GM23338 (cell line): ENCODE data around the gene DPYSL5. TPM values are rescaled to one million over a fixed set of nuclear protein-coding genes. Genes with fewer than 3 reads are reported as not detected.

ENCODE experiments used
- ATAC-seq: fragments of 200-7000 bp; cut with Tn5 transposase; 3 replicates; pipeline ENCODE4 v1.9.1; 2020
- DNase-seq: peaks from one replicate; pipeline ENCODE4 v3.0.0-alpha.2; 2015; ENCODE audit warnings: low spot score
- H2AFZ ChIP-seq: fragments of 200-600 bp; sonication (generic); 2 replicates; pipeline ENCODE4 v1.8.0; 2016; ENCODE audit warnings: antibody characterized with exemption, mild to moderate bottlenecking, moderate library complexity
- H3F3A ChIP-seq: fragments of 200-600 bp; sonication (generic); replicated peaks from 2 replicates; pipeline ENCODE4 v1.8.0; 2017; ENCODE audit warnings: antibody characterized with exemption, mixed run types, low read depth
- H3K27ac ChIP-seq: fragments of 200-600 bp; sonication (generic); 2 replicates; pipeline ENCODE4 v1.6.1; 2016; ENCODE audit warnings: low read depth
- H3K27me3 ChIP-seq: fragments of 200-600 bp; sonication (generic); 2 replicates; pipeline ENCODE4 v1.8.0; 2016; ENCODE audit warnings: mild to moderate bottlenecking, mixed run types, moderate library complexity; ENCODE audit not compliant: insufficient read depth
- H3K36me3 ChIP-seq: fragments of 200-600 bp; sonication (generic); 2 replicates; pipeline ENCODE4 v1.8.0; 2016; ENCODE audit warnings: mild to moderate bottlenecking; ENCODE audit not compliant: insufficient read depth
- H3K4me1 ChIP-seq: fragments of 200-600 bp; sonication (generic); 2 replicates; pipeline ENCODE4 v1.8.0; 2016; ENCODE audit warnings: mild to moderate bottlenecking, moderate library complexity; ENCODE audit not compliant: insufficient read depth
- H3K4me2 ChIP-seq: fragments of 200-600 bp; sonication (generic); 2 replicates; pipeline ENCODE4 v1.7.1; 2017; ENCODE audit warnings: mixed run types
- H3K4me3 ChIP-seq: fragments of 200-600 bp; sonication (generic); 2 replicates; pipeline ENCODE4 v1.6.1; 2016; ENCODE audit warnings: mixed run types
- H3K79me2 ChIP-seq: fragments of 200-600 bp; sonication (generic); replicated peaks from 2 replicates; pipeline ENCODE4 v1.8.0; 2017; ENCODE audit warnings: mild to moderate bottlenecking; ENCODE audit not compliant: insufficient read depth
- H3K9me2 ChIP-seq: fragments of 200-600 bp; sonication (generic); 2 replicates; pipeline ENCODE4 v1.8.0; 2017; ENCODE audit not compliant: insufficient read depth
- H4K20me1 ChIP-seq: fragments of 200-600 bp; sonication (generic); replicated peaks from 2 replicates; pipeline ENCODE4 v1.8.0; 2017; ENCODE audit warnings: mild to moderate bottlenecking; ENCODE audit not compliant: insufficient read depth
- H3K27ac Mint-ChIP-seq: 2 replicates; pipeline ENCODE4 v1.8.0; 2020; ENCODE audit warnings: inconsistent platforms, mild to moderate bottlenecking, moderate library complexity, mixed read lengths
- H3K27me3 Mint-ChIP-seq: 3 replicates; pipeline ENCODE4 v1.8.0; 2022; ENCODE audit warnings: low read depth, mild to moderate bottlenecking, moderate library complexity, mixed read lengths, inconsistent platforms; ENCODE audit not compliant: insufficient read depth, poor library complexity
- H3K36me3 Mint-ChIP-seq: 3 replicates; pipeline ENCODE4 v1.8.0; 2021; ENCODE audit warnings: low read depth, mild to moderate bottlenecking, inconsistent platforms, moderate library complexity, mixed read lengths
- H3K4me1 Mint-ChIP-seq: 3 replicates; pipeline ENCODE4 v1.8.0; 2020; ENCODE audit warnings: mild to moderate bottlenecking, inconsistent platforms, mixed read lengths
- H3K4me3 Mint-ChIP-seq: 3 replicates; pipeline ENCODE4 v1.8.0; 2021; ENCODE audit warnings: moderate library complexity, mild to moderate bottlenecking, inconsistent platforms, mixed read lengths
- H3K9me3 Mint-ChIP-seq: 3 replicates; pipeline ENCODE4 v1.8.0; 2020; ENCODE audit warnings: moderate library complexity, mild to moderate bottlenecking, inconsistent platforms, mixed read lengths
- CREB1 ChIP-seq: fragments of 250-450 bp; sonication (Bioruptor Pico); IDR thresholded peaks from 2 replicates; pipeline ENCODE4 v1.5.0; 2020; ENCODE audit warnings: low read depth, mild to moderate bottlenecking, moderate library complexity
- EZH2 ChIP-seq: fragments of 200-600 bp; sonication (generic); IDR thresholded peaks from one replicate; pipeline ENCODE4 v1.8.0; 2017; ENCODE audit warnings: antibody characterized with exemption, mild to moderate bottlenecking, low read depth; ENCODE audit not compliant: unreplicated experiment
- EZH2phosphoT487 ChIP-seq: fragments of 200-600 bp; sonication (generic); IDR thresholded peaks from one replicate; pipeline ENCODE4 v1.8.1; 2018; ENCODE audit warnings: antibody characterized with exemption; ENCODE audit not compliant: unreplicated experiment
- JUNB ChIP-seq: IDR thresholded peaks from one replicate; pipeline ENCODE4 v1.6.1; 2016; ENCODE audit warnings: antibody characterized with exemption; ENCODE audit not compliant: unreplicated experiment
- NANOG ChIP-seq: IDR thresholded peaks from 2 replicates; pipeline ENCODE4 v1.6.1; 2016; ENCODE audit warnings: antibody characterized with exemption, borderline replicate concordance
- POLR2AphosphoS5 ChIP-seq: IDR thresholded peaks from 2 replicates; pipeline ENCODE4 v1.6.1; 2016; ENCODE audit warnings: antibody characterized with exemption, low read depth
- REST ChIP-seq: IDR thresholded peaks from one replicate; pipeline ENCODE4 v1.6.1; 2018; ENCODE audit warnings: antibody characterized with exemption; ENCODE audit not compliant: unreplicated experiment
- STAT1 ChIP-seq: IDR thresholded peaks from one replicate; pipeline ENCODE4 v1.6.1; 2016; ENCODE audit warnings: antibody characterized with exemption; ENCODE audit not compliant: unreplicated experiment
- ZNF114 ChIP-seq: fragments of 250-450 bp; sonication (Bioruptor Pico); IDR thresholded peaks from 2 replicates; pipeline ENCODE4 v1.5.0; 2020; ENCODE audit warnings: mild to moderate bottlenecking, moderate library complexity
- ZNF331 ChIP-seq: fragments of 250-450 bp; sonication (Bioruptor Pico); IDR thresholded peaks from 2 replicates; pipeline ENCODE4 v1.5.0; 2020; ENCODE audit warnings: low read depth, mild to moderate bottlenecking, moderate library complexity
- ZNF462 ChIP-seq: fragments of 250-450 bp; sonication (Bioruptor Pico); IDR thresholded peaks from 2 replicates; pipeline ENCODE4 v1.5.0; 2020; ENCODE audit warnings: mild to moderate bottlenecking, moderate library complexity
- polyA plus RNA-seq: library from polyadenylated mRNA; unstranded; fragments of >200 nt; fragmentation: Nextera tagmentation; extraction: Ambion mirVana; gene quantifications from 2 replicates; pipeline ENCODE4 v1.2.1, GENCODE V29; 2016
- total RNA-seq: library from RNA; depleted of rRNA; stranded (reverse); fragments of >200 nt; shearing (Covaris generic); gene quantifications from 2 replicates; pipeline ENCODE4 v1.2.3, GENCODE V29; 2014

The DPYSL5 gene
- total and polyA plus RNA-seq, 2 experiments from 2014 or later = 3.1 to 8.1 TPM

GRCh38 chr2:26911911-26912861 lies 64.3 kb downstream of the DPYSL5 start:
- DNase-seq (peak; percentile 85), ATAC-seq (peak; percentile 91)
- Mint-ChIP-seq H3K27me3 (peaks cover 4% of the 10 kb centered on the region), H3K9me3 (no peaks in the 10 kb centered on the region; the same call in 2 of the 3 replicates), H3K36me3 (no peaks in the 10 kb centered on the region), H3K4me1 (peaks cover 30% of the 10 kb centered on the region), H3K4me3 (peak overlapping the region; percentile 54), H3K27ac (no peak overlapping the region)
- Histone ChIP-seq H3K4me1 (peaks cover 20% of the 10 kb centered on the region), H3F3A (peaks cover 4% of the 10 kb centered on the region; the same call in 1 of the 2 replicates), H3K4me2 (peak overlapping the region; percentile 61), H2AFZ (no peak overlapping the region), H3K27me3 (no peaks in the 10 kb centered on the region), H3K9me2 (no peaks in the 10 kb centered on the region), H3K79me2 (no peaks in the 10 kb centered on the region), H3K27ac (no peak overlapping the region), H3K36me3 (no peaks in the 10 kb centered on the region), H4K20me1 (no peaks in the 10 kb centered on the region), H3K4me3 (peak overlapping the region; percentile 21)
- no peak for TF ChIP-seq EZH2
- TF ChIP-seq JUNB = no peak
- no peak for TF ChIP-seq NANOG

- peaks cover 20% of the 10 kb centered on the region for H3K4me1 ChIP-seq
- TF ChIP-seq NANOG (no peak), STAT1 (no peak), EZH2 (no peak), EZH2phosphoT487 (no peak), REST (no peak), POLR2AphosphoS5 (no peak), CREB1 (CRISPR knock-in tag) (no peak), ZNF462 (CRISPR knock-in tag) (no peak), JUNB (no peak), ZNF331 (CRISPR knock-in tag) (no peak), ZNF114 (CRISPR knock-in tag) (no peak)
Observed at GRCh38 chr2:26913606-26913998, 65.7 kb downstream of the DPYSL5 start.

More at GRCh38 chr2:26913606-26913998, 65.7 kb downstream of the DPYSL5 start:
- Mint-ChIP-seq H3K36me3 (no peaks in the 10 kb centered on the region), H3K9me3 (no peaks in the 10 kb centered on the region; the same call in 2 of the 3 replicates), H3K4me1 (peaks cover 26% of the 10 kb centered on the region), H3K4me3 (no peak overlapping the region), H3K27me3 (no peaks in the 10 kb centered on the region), H3K27ac (no peak overlapping the region)
- H3K4me3 ChIP-seq = no peak overlapping the region
- no peaks in the 10 kb centered on the region for H3K79me2 ChIP-seq
- DNase-seq = no peak
- H3F3A ChIP-seq = peaks cover 4% of the 10 kb centered on the region; the same call in 1 of the 2 replicates
- no peaks in the 10 kb centered on the region for H4K20me1 ChIP-seq
- no peak overlapping the region for H3K27ac ChIP-seq
- no peaks in the 10 kb centered on the region for H3K27me3 ChIP-seq
- H3K4me2 ChIP-seq = no peak overlapping the region
- no peaks in the 10 kb centered on the region for H3K9me2 ChIP-seq
- H3K36me3 ChIP-seq = no peaks in the 10 kb centered on the region
- H2AFZ ChIP-seq = no peak overlapping the region
- ATAC-seq = no peak
